HepG2 (cell line): ENCODE results near the gene GSAP. TPM values are rescaled to one million over a fixed set of nuclear protein-coding genes. Genes with fewer than 3 reads are reported as not detected.
A peak's percentile ranks its signal among the peaks of the same experiment; 100 is the strongest.

Experiments
- ATAC-seq: fragments of 200-7000 bp; cut with Tn5 transposase; 3 replicates; pipeline ENCODE4 v1.9.1; 2020; ENCODE audit warnings: mild to moderate bottlenecking, moderate library complexity
- BruUV-seq: library from RNA; stranded (reverse); fragments of 400-500 nt; replicated peaks from 2 replicates; lab custom pipeline; 2021; lab: Mats Ljungman, UMichigan
- CTCF ChIA-PET: fragments of 300-600 bp; formaldehyde crosslinking; extraction: SDS; loops from one replicate; lab custom pipeline; 2021; ENCODE audit warnings: low total read pairs, inconsistent platforms, low intra/inter-chr PET ratio; lab: Yijun Ruan, JAX
- POLR2A ChIA-PET: fragments of 350-600 bp; sonication (Branson Sonifier 250); formaldehyde crosslinking; loops from one replicate; lab custom pipeline; 2020; ENCODE audit warnings: antibody characterized with exemption, inconsistent platforms; lab: Yijun Ruan, JAX
- DNase-seq: peaks from one replicate; pipeline ENCODE4 v3.0.0-alpha.2; 2015; ENCODE audit warnings: low spot score
- FAIRE-seq: peaks from 3 replicates; lab custom pipeline; 2011; peaks lifted over from hg19 to GRCh38; lab: Jason Lieb, UNC
- H2AFZ ChIP-seq: one replicate; pipeline ENCODE4 v1.6.1; 2011; ENCODE audit warnings: low read length, inconsistent platforms
- H3K27ac ChIP-seq: fragments of 300-600 bp; 3 replicates; pipeline ENCODE4 v1.8.0; 2011; ENCODE audit warnings: mixed run types, mild to moderate bottlenecking, mixed read lengths, low read length, inconsistent platforms; ENCODE audit not compliant: insufficient read depth; ENCODE audit errors: extremely low read length
- H3K27me3 ChIP-seq, 2 experiments: fragments of 200-600 bp in 1 of 2; 2 replicates in 1 of 2; 3 replicates in 1 of 2; pipeline versions ENCODE4 v1.6.0 to v1.8.0; 2011; ENCODE audit warnings: low read length in 2 of 2, mild to moderate bottlenecking in 2 of 2, moderate library complexity in 2 of 2, inconsistent platforms in 1 of 2; ENCODE audit not compliant: insufficient read depth in 2 of 2, control insufficient read depth in 1 of 2
- H3K36me3 ChIP-seq, 2 experiments: fragments of 200-600 bp in 1 of 2; replicated peaks in 1 of 2; 2 replicates in 1 of 2; 3 replicates in 1 of 2; pipeline versions ENCODE4 v1.5.1 to v1.8.0; 2011; ENCODE audit warnings: low read length in 2 of 2, inconsistent platforms in 1 of 2; ENCODE audit not compliant: insufficient read depth in 2 of 2, control insufficient read depth in 1 of 2
- H3K4me1 ChIP-seq: 2 replicates; pipeline ENCODE4 v1.5.1; 2012; ENCODE audit warnings: low read length, inconsistent platforms; ENCODE audit not compliant: insufficient read depth
- H3K4me2 ChIP-seq: 2 replicates; pipeline ENCODE4 v1.6.0; 2011; ENCODE audit warnings: low read depth, low read length, inconsistent platforms
- H3K4me3 ChIP-seq, 3 experiments: fragments of 200-600 bp in 1 of 3; sonication (generic), shearing (Covaris generic) in 1 of 3; replicated peaks in 1 of 3; 2 replicates each; pipeline ENCODE4 v1.5.1; 2011 to 2016; ENCODE audit warnings: low read length in 3 of 3, inconsistent platforms in 2 of 3, low read depth in 2 of 3, mild to moderate bottlenecking in 2 of 3, control low read depth in 1 of 3, mixed read lengths in 1 of 3; ENCODE audit not compliant: insufficient read depth in 1 of 3
- H3K79me2 ChIP-seq: one replicate; pipeline ENCODE4 v1.6.1; 2011; ENCODE audit warnings: low read length, inconsistent platforms; ENCODE audit not compliant: insufficient read depth
- H3K9ac ChIP-seq: 2 replicates; pipeline ENCODE4 v1.6.0; 2011; ENCODE audit warnings: mild to moderate bottlenecking, low read depth, low read length, inconsistent platforms; ENCODE audit not compliant: insufficient read depth
- H3K9me3 ChIP-seq: 2 replicates; pipeline ENCODE4 v1.5.1; 2012; ENCODE audit warnings: mild to moderate bottlenecking, low read length
- H4K20me1 ChIP-seq: 2 replicates; pipeline ENCODE4 v1.6.0; 2011; ENCODE audit warnings: inconsistent platforms, mild to moderate bottlenecking, low read length, moderate library complexity; ENCODE audit not compliant: insufficient read depth
- ELF3 ChIP-seq: IDR thresholded peaks from 2 replicates; pipeline ENCODE4 v1.6.1; 2016; ENCODE audit warnings: missing genetic modification reagents, missing compliant biosample characterization
- FOXJ3 ChIP-seq: sonication (generic); formaldehyde crosslinking; IDR thresholded peaks from 2 replicates; pipeline ENCODE4 v1.4.0; 2020; ENCODE audit warnings: missing genetic modification reagents, mild to moderate bottlenecking, borderline replicate concordance
- FOXP1 ChIP-seq, 2 experiments: fragments of 450-650 bp in 1 of 2; IDR thresholded peaks; 2 replicates each; pipeline ENCODE4 v1.6.1; 2017 to 2018; ENCODE audit warnings: antibody characterized with exemption in 1 of 2
- GRHL1 ChIP-seq: sonication (generic); formaldehyde crosslinking; conservative IDR thresholded peaks from 2 replicates; pipeline ENCODE4 v1.8.0; 2022; ENCODE audit warnings: missing genetic modification reagents
- KDM2A ChIP-seq: sonication (generic); formaldehyde crosslinking; IDR thresholded peaks from 2 replicates; pipeline ENCODE4 v1.4.0; 2020; ENCODE audit warnings: low read depth, missing genetic modification reagents, borderline replicate concordance
- KLF11 ChIP-seq: IDR thresholded peaks from 2 replicates; pipeline ENCODE4 v1.6.1; 2016; ENCODE audit warnings: missing compliant biosample characterization
- PCBP1 ChIP-seq: fragments of 200-400 bp; formaldehyde crosslinking; IDR thresholded peaks from 2 replicates; pipeline ENCODE4 v1.6.1; 2017; ENCODE audit warnings: mild to moderate bottlenecking, low read depth, low read length, borderline replicate concordance
- PRDM4 ChIP-seq: sonication (generic); formaldehyde crosslinking; IDR thresholded peaks from 2 replicates; pipeline ENCODE4 v1.9.0; 2021; ENCODE audit warnings: missing genetic modification reagents, borderline replicate concordance
- RELA ChIP-seq: sonication (generic); formaldehyde crosslinking; IDR thresholded peaks from 2 replicates; pipeline ENCODE4 v1.4.0; 2020; ENCODE audit warnings: missing genetic modification reagents
- SIX4 ChIP-seq: sonication (generic); formaldehyde crosslinking; IDR thresholded peaks from 2 replicates; pipeline ENCODE4 v1.4.0; 2020; ENCODE audit warnings: missing genetic modification reagents
- SMAD3 ChIP-seq: sonication (generic); formaldehyde crosslinking; IDR thresholded peaks from 2 replicates; pipeline ENCODE4 v1.4.0; 2020; ENCODE audit warnings: missing genetic modification reagents
- ZNF138 ChIP-seq: sonication (generic); formaldehyde crosslinking; IDR thresholded peaks from 2 replicates; pipeline ENCODE4 v1.5.0; 2020; ENCODE audit warnings: mild to moderate bottlenecking, low read depth, missing genetic modification reagents
- ZNF205 ChIP-seq: IDR thresholded peaks from 2 replicates; pipeline ENCODE4 v1.6.1; 2018; ENCODE audit warnings: missing biosample characterization, missing genetic modification reagents
- ZNF850 ChIP-seq: sonication (generic); formaldehyde crosslinking; conservative IDR thresholded peaks from 2 replicates; pipeline ENCODE4 v1.9.0; 2021; ENCODE audit warnings: mild to moderate bottlenecking, missing genetic modification reagents
- WGBS: methylation state at CpG from one replicate; pipeline ENCODE4 v1.1.6; 2017; ENCODE audit warnings: low lambda C conversion rate; 5-methylcytosine and 5-hydroxymethylcytosine counted together
- in situ Hi-C: cut with HindIII; loops from 2 replicates; pipeline ENCODE4 v1.10.0; 2017; ENCODE audit warnings: low pct_unique_long_range_greater_than_20kb; ENCODE audit not compliant: extremely low pct_ligation_motif_present
- intact Hi-C: fragments of 100-400 bp; cut with micrococcal nuclease; formaldehyde crosslinking; loops from one replicate; pipeline ENCODE4 v1.10.0; 2022; ENCODE audit not compliant: unreplicated experiment
- polyA plus RNA-seq, 8 experiments: library from polyadenylated mRNA; depleted of rRNA in 3 of 8; stranded (reverse) in 7 of 8; unstranded in 1 of 8; fragments of >200 nt; fragmentation: Illumina TruSeq in 4 of 8; extraction: Trizol in 4 of 8; gene quantifications; 2 replicates each; pipeline versions ENCODE4 v1.2.1 to v1.2.3, GENCODE V29; 2011 to 2016; ENCODE audit warnings: low read depth in 4 of 8, missing spikeins in 1 of 8, mixed read lengths in 1 of 8; ENCODE audit not compliant: insufficient read depth in 1 of 8
- total RNA-seq, 5 experiments: library from RNA; depleted of rRNA; stranded (reverse); fragments of >200 nt; fragmentation: Illumina TruSeq; extraction: Trizol; gene quantifications; 2 replicates each; pipeline ENCODE4 v1.2.3, GENCODE V29; 2016; ENCODE audit warnings: low read depth in 1 of 5
- TF ChIP-seq, protein P1 (sequence below), 2 experiments: sonication (generic) in 1 of 2; formaldehyde crosslinking in 1 of 2; IDR thresholded peaks; 2 replicates each; pipeline versions ENCODE4 v1.4.0 to v1.6.1; 2016 to 2020; ENCODE audit warnings: borderline replicate concordance in 1 of 2, low read depth in 1 of 2, mild to moderate bottlenecking in 1 of 2, missing genetic modification reagents in 1 of 2

The GSAP gene
- total and polyA plus RNA-seq, 2 of the 13 experiments (the other 11 are each of a cell fraction or from before 2014, with no cell fraction given) = 34.6 to 40.6 TPM

GRCh38 chr7:77360104-77360503 lies 56.0 kb downstream of the GSAP start:
- POLR2A ChIA-PET = interaction anchor here (0.8 to 1.7 kb wide), 2 partner anchors 49 to 56 kb away, joined by 3 to 6 read pairs; partner anchors contain the start of gene GSAP
- peak overlapping the region; percentile 61 for H3K4me2 ChIP-seq
- no peak overlapping the region for H2AFZ ChIP-seq
- no peaks in the 10 kb centered on the region for H3K27me3 ChIP-seq
- H3K36me3 ChIP-seq = peaks cover 6 to 12% of the 10 kb centered on the region in 2 experiments
- DNase-seq (peak; percentile 92), FAIRE-seq (peak; percentile 51), ATAC-seq (peak; percentile 93)
- in situ Hi-C loops (no loop called here), intact Hi-C loops (no loop called here)
- H3K4me3 ChIP-seq = no peak overlapping the region
- H3K27ac ChIP-seq = peak overlapping the region; percentile 74
- no peaks in the 10 kb centered on the region for H4K20me1 ChIP-seq
- H3K4me1 ChIP-seq = peaks cover 28% of the 10 kb centered on the region
- BruUV-seq = no TSS peak
- CTCF ChIA-PET = no interaction called here
- peak overlapping the region; percentile 51 for H3K9ac ChIP-seq
- no peaks in the 10 kb centered on the region for H3K79me2 ChIP-seq
- H3K9me3 ChIP-seq = no peaks in the 10 kb centered on the region
- 4% methylated on average over 1 of the region's 1 CpG for WGBS
- no peak for TF ChIP-seq PRDM4
- no peak for TF ChIP-seq KDM2A (CRISPR knock-in tag)
- TF ChIP-seq KLF11 (CRISPR knock-in tag) = no peak
- 0 out of 2 replicates have a peak, but pooled peaks have one; percentile 12 for TF ChIP-seq ELF3 (CRISPR knock-in tag)
- TF ChIP-seq, protein P1, sequence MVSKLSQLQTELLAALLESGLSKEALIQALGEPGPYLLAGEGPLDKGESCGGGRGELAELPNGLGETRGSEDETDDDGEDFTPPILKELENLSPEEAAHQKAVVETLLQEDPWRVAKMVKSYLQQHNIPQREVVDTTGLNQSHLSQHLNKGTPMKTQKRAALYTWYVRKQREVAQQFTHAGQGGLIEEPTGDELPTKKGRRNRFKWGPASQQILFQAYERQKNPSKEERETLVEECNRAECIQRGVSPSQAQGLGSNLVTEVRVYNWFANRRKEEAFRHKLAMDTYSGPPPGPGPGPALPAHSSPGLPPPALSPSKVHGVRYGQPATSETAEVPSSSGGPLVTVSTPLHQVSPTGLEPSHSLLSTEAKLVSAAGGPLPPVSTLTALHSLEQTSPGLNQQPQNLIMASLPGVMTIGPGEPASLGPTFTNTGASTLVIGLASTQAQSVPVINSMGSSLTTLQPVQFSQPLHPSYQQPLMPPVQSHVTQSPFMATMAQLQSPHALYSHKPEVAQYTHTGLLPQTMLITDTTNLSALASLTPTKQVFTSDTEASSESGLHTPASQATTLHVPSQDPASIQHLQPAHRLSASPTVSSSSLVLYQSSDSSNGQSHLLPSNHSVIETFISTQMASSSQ (IDR thresholded peaks at IDR 0.05; ENCODE audit: low read depth) = peak; percentile 89
- TF ChIP-seq, protein P1 (CRISPR knock-in tag; IDR thresholded peaks at IDR 0.05; ENCODE audit: borderline replicate concordance) = peak; percentile 92
- TF ChIP-seq SMAD3 (CRISPR knock-in tag) = no peak
- TF ChIP-seq SIX4 (CRISPR knock-in tag) = 0 out of 2 replicates have a peak, but pooled peaks have one; percentile 10
- no peak for TF ChIP-seq ZNF205 (CRISPR knock-in tag)
- TF ChIP-seq ZNF850 = no peak
- TF ChIP-seq FOXP1 (IDR thresholded peaks at IDR 0.05) = no peak
- 0 out of 2 replicates have a peak, but pooled peaks have one; percentile 27 for TF ChIP-seq FOXP1 (CRISPR knock-in tag; IDR thresholded peaks at IDR 0.05)
- no peak for TF ChIP-seq ZNF138 (CRISPR knock-in tag)
- no peak for TF ChIP-seq GRHL1 (CRISPR knock-in tag)
- no peak for TF ChIP-seq RELA (CRISPR knock-in tag)
- TF ChIP-seq FOXJ3 (CRISPR knock-in tag) = peak; percentile 47; the same call in 1 of the 2 replicates
- TF ChIP-seq PCBP1 = no peak
